DND-41 (cell line): ENCODE measurements around the gene NKD1.

Source experiments
- ATAC-seq: fragments of 200-7000 bp; cut with Tn5 transposase; 3 replicates; pipeline ENCODE4 v1.9.1; 2021; ENCODE audit warnings: low read depth; ENCODE audit not compliant: insufficient read depth
- DNase-seq: peaks from one replicate; pipeline ENCODE4 v3.0.0-alpha.2; 2020
- H2AFZ ChIP-seq: 2 replicates; pipeline ENCODE4 v1.6.0; 2012; ENCODE audit warnings: low read depth, low read length
- H3K27ac ChIP-seq: 2 replicates; pipeline ENCODE4 v1.5.1; 2012; ENCODE audit warnings: low read length, inconsistent platforms
- H3K27me3 ChIP-seq: fragments of 200-600 bp; sonication (generic); 2 replicates; pipeline ENCODE4 v1.6.0; 2012; ENCODE audit warnings: low read length, mild to moderate bottlenecking, inconsistent platforms; ENCODE audit not compliant: insufficient read depth, poor library complexity
- H3K36me3 ChIP-seq: 2 replicates; pipeline ENCODE4 v1.5.1; 2012; ENCODE audit warnings: low read length, inconsistent platforms; ENCODE audit not compliant: insufficient read depth
- H3K4me1 ChIP-seq: 2 replicates; pipeline ENCODE4 v1.5.1; 2012; ENCODE audit warnings: mild to moderate bottlenecking, low read length; ENCODE audit not compliant: insufficient read depth
- H3K4me2 ChIP-seq: 2 replicates; pipeline ENCODE4 v1.6.0; 2012; ENCODE audit warnings: mild to moderate bottlenecking, moderate library complexity, low read length, inconsistent platforms; ENCODE audit not compliant: insufficient read depth
- H3K4me3 ChIP-seq, 2 experiments: fragments of 200-600 bp in 1 of 2; shearing (Covaris generic) in 1 of 2; 2 replicates each; pipeline ENCODE4 v1.5.1; 2012 to 2016; ENCODE audit warnings: inconsistent platforms in 2 of 2, low read length in 2 of 2, mild to moderate bottlenecking in 2 of 2, low read depth in 1 of 2, moderate library complexity in 1 of 2
- H3K79me2 ChIP-seq: 2 replicates; pipeline ENCODE4 v1.6.0; 2012; ENCODE audit warnings: low read length, inconsistent platforms; ENCODE audit not compliant: insufficient read depth
- H3K9ac ChIP-seq: 2 replicates; pipeline ENCODE4 v1.6.0; 2012; ENCODE audit warnings: low read depth, mild to moderate bottlenecking, inconsistent platforms, low read length, moderate library complexity
- H3K9me3 ChIP-seq: 2 replicates; pipeline ENCODE4 v1.5.1; 2012; ENCODE audit warnings: low read length, moderate library complexity, mild to moderate bottlenecking, inconsistent platforms; ENCODE audit not compliant: insufficient read depth, severe bottlenecking
- H4K20me1 ChIP-seq: 2 replicates; pipeline ENCODE4 v1.6.0; 2012; ENCODE audit warnings: low read length; ENCODE audit not compliant: insufficient read depth
- CTCF ChIP-seq: IDR thresholded peaks from 2 replicates; pipeline ENCODE4 v1.5.1; 2012; ENCODE audit warnings: borderline replicate concordance, low read length, moderate library complexity, mild to moderate bottlenecking; ENCODE audit not compliant: poor library complexity, severe bottlenecking; ENCODE audit errors: extremely low read depth
- EZH2 ChIP-seq: IDR thresholded peaks from 3 replicates; pipeline ENCODE4 v1.6.1; 2012; ENCODE audit warnings: borderline replicate concordance, low read depth, mild to moderate bottlenecking, moderate library complexity, low read length, inconsistent platforms; ENCODE audit not compliant: severe bottlenecking

NKD1 gene

GRCh38 chr16:50602126-50602525, 53.9 kb downstream of the NKD1 start:
- Histone ChIP-seq H3K4me3 (no peak overlapping the region), H2AFZ (no peak overlapping the region), H3K27ac (no peak overlapping the region), H3K27me3 (no peaks in the 10 kb centered on the region), H3K36me3 (no peaks in the 10 kb centered on the region), H3K9me3 (no peaks in the 10 kb centered on the region), H3K79me2 (no peaks in the 10 kb centered on the region), H4K20me1 (peaks cover 13% of the 10 kb centered on the region; the same call in 1 of the 2 replicates), H3K4me2 (no peak overlapping the region), H3K9ac (no peak overlapping the region), H3K4me1 (0 out of 2 replicates have a peak, but pooled peaks cover 6% of the 10 kb centered on the region)
- no peak for ATAC-seq
- no peak for DNase-seq
- TF ChIP-seq EZH2 (no peak), CTCF (no peak)

- H3K27ac ChIP-seq = no peak overlapping the region
- no peak overlapping the region for H2AFZ ChIP-seq
- H3K9me3 ChIP-seq = no peaks in the 10 kb centered on the region
- H4K20me1 ChIP-seq = peaks cover 13% of the 10 kb centered on the region; the same call in 1 of the 2 replicates
- H3K27me3 ChIP-seq = no peaks in the 10 kb centered on the region
- no peak overlapping the region for H3K9ac ChIP-seq
- H3K4me1 ChIP-seq = 0 out of 2 replicates have a peak, but pooled peaks cover 6% of the 10 kb centered on the region
- DNase-seq (no peak), ATAC-seq (no peak; the same call in 2 of the 3 replicates)
- H3K4me2 ChIP-seq = no peak overlapping the region
- no peak overlapping the region for H3K4me3 ChIP-seq
- no peaks in the 10 kb centered on the region for H3K36me3 ChIP-seq
- TF ChIP-seq CTCF (no peak), EZH2 (no peak)
- no peaks in the 10 kb centered on the region for H3K79me2 ChIP-seq
These were observed 54.5 kb downstream of the NKD1 start for GRCh38 chr16:50602531-50603205.

GRCh38 chr16:50603206-50604064, 55.2 kb downstream of the NKD1 start:
- no peaks in the 10 kb centered on the region for H3K9me3 ChIP-seq
- H3K9ac ChIP-seq = no peak overlapping the region
- no peak overlapping the region for H2AFZ ChIP-seq
- 0 out of 2 replicates have a peak, but pooled peaks cover 6% of the 10 kb centered on the region for H3K4me1 ChIP-seq
- H3K4me2 ChIP-seq = no peak overlapping the region
- TF ChIP-seq CTCF (no peak), EZH2 (no peak)
- H4K20me1 ChIP-seq = peaks cover 13% of the 10 kb centered on the region; the same call in 1 of the 2 replicates
- ATAC-seq (peak; percentile 50), DNase-seq (peak; percentile 29)
- H3K36me3 ChIP-seq = no peaks in the 10 kb centered on the region
- no peaks in the 10 kb centered on the region for H3K79me2 ChIP-seq
- H3K27me3 ChIP-seq = no peaks in the 10 kb centered on the region
- no peak overlapping the region for H3K4me3 ChIP-seq
- H3K27ac ChIP-seq = no peak overlapping the region
